Measurements from ENCODE around the gene GRAMD2A. TPM values are rescaled to one million over a fixed set of nuclear protein-coding genes. Genes with fewer than 3 reads are reported as not detected.

GRAMD2A gene
- total RNA-seq, 1 experiment from 2014 or later = 1.3 TPM

- Histone ChIP-seq H2BK15ac (ENCODE audit: low read depth, low read length) (no peak overlapping the region), H3K9ac (ENCODE audit: extremely low read depth, insufficient read length, low read length) (no peak overlapping the region), H2AK5ac (ENCODE audit: insufficient read length, low read length) (no peak overlapping the region), H2BK20ac (ENCODE audit: low read depth, low read length, poor library complexity, severe bottlenecking) (no peak overlapping the region), H2BK5ac (ENCODE audit: insufficient read length, low read length) (no peak overlapping the region), H3K23ac (ENCODE audit: insufficient read length, low read depth, low read length) (no peak overlapping the region), H3K27ac (ENCODE audit: insufficient read length, low read depth, low read length) (no peak overlapping the region), H3K9me3 (ENCODE audit: control insufficient read depth, low read depth, low read length) (no peaks in the 10 kb centered on the region), H3K79me2 (ENCODE audit: insufficient read depth, low read length) (no peaks in the 10 kb centered on the region), H3K4ac (ENCODE audit: low read depth, low read length) (no peak overlapping the region), H3K4me1 (ENCODE audit: insufficient read depth, low read length) (no peaks in the 10 kb centered on the region; the same call in 1 of the 2 replicates), H2BK120ac (ENCODE audit: low read depth, low read length, poor library complexity, severe bottlenecking) (no peak overlapping the region), H3K4me2 (ENCODE audit: insufficient read depth, insufficient read length, low read length) (no peak overlapping the region), H4K5ac (ENCODE audit: insufficient read length, low read depth, low read length) (no peak overlapping the region), H3T11ph (ENCODE audit: low read length) (no peak overlapping the region), H3K18ac (ENCODE audit: insufficient read length, low read depth, low read length) (no peak overlapping the region), H4K91ac (ENCODE audit: insufficient read length, low read depth, low read length) (no peak overlapping the region), H4K8ac (replicated peaks; ENCODE audit: insufficient read length, low read depth, low read length) (no peak overlapping the region), H3K79me1 (ENCODE audit: insufficient read depth, low read depth, low read length, poor library complexity, severe bottlenecking) (no peaks in the 10 kb centered on the region), H2AFZ (ENCODE audit: low read length) (no peak overlapping the region), H3K14ac (ENCODE audit: insufficient read depth, low read length) (no peak overlapping the region), H3K27me3 (ENCODE audit: insufficient read depth, low read length) (no peaks in the 10 kb centered on the region; the same call in 1 of the 2 replicates), H3K23me2 (ENCODE audit: insufficient read length, low read depth, low read length, poor library complexity, severe bottlenecking) (no peaks in the 10 kb centered on the region), H4K20me1 (ENCODE audit: control insufficient read depth, insufficient read depth, insufficient read length) (no peaks in the 10 kb centered on the region), H3K56ac (ENCODE audit: insufficient read length, low read depth, low read length) (no peak overlapping the region), H2BK12ac (ENCODE audit: insufficient read length, low read depth, low read length) (no peak overlapping the region)
- peaks cover 0 to 2% (median 0%) of the 10 kb centered on the region in 3 experiments; a peak in 1 of 7 replicates for H3K36me3 Mint-ChIP-seq (ENCODE audit: insufficient read depth in 1 of 3, low read depth in 3 of 3)
- WGBS (ENCODE audit: extremely low coverage, insufficient read length, low lambda C conversion rate) = no CpG with 5 or more reads among the region's 2 CpGs
- peaks cover 11% of the 10 kb centered on the region for H3K27me3 Mint-ChIP-seq (ENCODE audit: low read depth)
- no peak for TF ChIP-seq CTCF (conservative IDR thresholded peaks at IDR 0.05)
- no peak overlapping the region; a peak in 1 of 7 replicates for H3K27ac Mint-ChIP-seq
- no peak overlapping the region for H3K4me3 Mint-ChIP-seq
- peaks cover 16% of the 10 kb centered on the region in 2 experiments for H3K4me1 Mint-ChIP-seq
- H3K9me3 Mint-ChIP-seq = no peaks in the 10 kb centered on the region
- DNase-seq = no peak
Observed at GRCh38 chr15:72156928-72157327, 40.7 kb downstream of the GRAMD2A start.
